A673 (cell line): ENCODE results near the gene LARGE1. TPM values are rescaled to one million over a fixed set of nuclear protein-coding genes. Genes with fewer than 3 reads are reported as not detected.

ENCODE experiments used
- BruUV-seq: library from RNA; stranded (reverse); fragments of 400-500 nt; replicated peaks from 2 replicates; lab custom pipeline; 2021; lab: Mats Ljungman, UMichigan
- CTCF ChIA-PET: fragments of 300-600 bp; sonication (Branson Sonifier 250); formaldehyde crosslinking; loops from one replicate; lab custom pipeline; 2022; ENCODE audit warnings: antibody characterized with exemption; lab: Charles Lee
- POLR2A ChIA-PET: fragments of 300-600 bp; sonication (Branson Sonifier 250); formaldehyde crosslinking; loops from one replicate; lab custom pipeline; 2022; ENCODE audit warnings: antibody characterized with exemption; ENCODE audit not compliant: low non-redundant PET; lab: Charles Lee
- DNase-seq: peaks from one replicate; pipeline ENCODE4 v3.0.0-alpha.2; 2015; ENCODE audit warnings: low spot score
- H3K27ac ChIP-seq: fragments of 200-600 bp; sonication (generic); 2 replicates; pipeline ENCODE4 v1.5.1; 2016; ENCODE audit warnings: mixed run types, low read depth, mild to moderate bottlenecking, mixed read lengths, antibody characterized with exemption, low read length; ENCODE audit not compliant: poor library complexity, severe bottlenecking
- H3K27me3 ChIP-seq: fragments of 200-600 bp; sonication (generic); replicated peaks from 2 replicates; pipeline ENCODE4 v1.6.1; 2017; ENCODE audit warnings: mixed run types, low read depth, mild to moderate bottlenecking, mixed read lengths, antibody characterized with exemption, low read length; ENCODE audit not compliant: insufficient read depth, poor library complexity
- H3K36me3 ChIP-seq: fragments of 200-600 bp; sonication (generic); 2 replicates; pipeline ENCODE4 v1.6.1; 2016; ENCODE audit warnings: mixed run types, mild to moderate bottlenecking, mixed read lengths, antibody characterized with exemption, low read length; ENCODE audit not compliant: insufficient read depth, poor library complexity, severe bottlenecking
- H3K4me1 ChIP-seq: fragments of 200-600 bp; sonication (generic); 2 replicates; pipeline ENCODE4 v1.6.1; 2017; ENCODE audit warnings: mixed run types, mild to moderate bottlenecking, mixed read lengths, antibody characterized with exemption, low read length; ENCODE audit not compliant: insufficient read depth, poor library complexity, severe bottlenecking
- H3K4me3 ChIP-seq: fragments of 200-600 bp; sonication (generic); 2 replicates; pipeline ENCODE4 v1.5.1; 2016; ENCODE audit warnings: low read depth, mixed run types, mild to moderate bottlenecking, mixed read lengths, low read length; ENCODE audit not compliant: poor library complexity, severe bottlenecking
- H3K9me3 ChIP-seq: fragments of 200-600 bp; sonication (generic); 2 replicates; pipeline ENCODE4 v1.6.1; 2016; ENCODE audit warnings: mixed run types, low read depth, mild to moderate bottlenecking, mixed read lengths, antibody characterized with exemption, low read length; ENCODE audit not compliant: poor library complexity, severe bottlenecking
- EZH2 ChIP-seq: fragments of 200-600 bp; sonication (generic); IDR thresholded peaks from 2 replicates; pipeline ENCODE4 v1.6.1; 2017; ENCODE audit warnings: borderline replicate concordance, low read depth, mild to moderate bottlenecking, mixed read lengths, antibody characterized with exemption, low read length; ENCODE audit not compliant: poor library complexity, severe bottlenecking
- intact Hi-C: fragments of 100-400 bp; cut with micrococcal nuclease; formaldehyde crosslinking; loops from one replicate; pipeline ENCODE4 v1.10.0; 2022; ENCODE audit not compliant: unreplicated experiment
- total RNA-seq: library from RNA; stranded (reverse); gene quantifications from 2 replicates; pipeline ENCODE4 v1.2.3, GENCODE V29; 2021
- TF ChIP-seq, protein P1 (sequence below): fragments of 300-800, 200-600 bp; sonication (generic); conservative IDR thresholded peaks from 2 replicates; pipeline ENCODE4 v1.5.1; 2017; ENCODE audit warnings: low read depth, mild to moderate bottlenecking, antibody characterized with exemption, low read length, moderate library complexity, mixed read lengths

LARGE1 gene
- total RNA-seq, 1 experiment from 2014 or later, result not detected

DNA sequence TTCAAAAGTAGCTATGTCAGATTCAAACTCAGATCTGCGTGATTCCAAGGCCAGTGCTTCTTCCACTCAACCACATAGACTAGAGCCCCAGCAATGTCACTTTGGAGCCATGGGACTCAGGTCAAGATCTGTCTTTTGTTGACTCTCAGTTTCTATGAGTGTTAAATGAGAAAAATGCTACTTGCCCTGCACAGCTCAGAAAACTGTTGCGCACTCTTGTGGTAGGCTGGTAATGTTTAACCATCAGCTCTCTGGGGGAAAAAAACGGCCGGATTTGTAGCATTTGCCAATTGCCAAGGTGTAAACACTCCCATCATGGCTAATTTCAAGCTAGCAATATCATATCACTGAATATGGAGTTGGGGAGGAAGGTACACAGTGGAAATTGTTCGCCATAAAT is 534.0 kb downstream of the LARGE1 start:
- ChIA-PET POLR2A (no interaction called here), CTCF (interaction anchor here (0.6 kb wide), 1 partner anchor 1207 kb away, joined by 5 read pairs; no protein-coding TSS in a partner anchor)
- Histone ChIP-seq H3K4me3 (no peak overlapping the region), H3K36me3 (no peaks in the 10 kb centered on the region), H3K9me3 (peaks cover 14% of the 10 kb centered on the region), H3K27me3 (no peaks in the 10 kb centered on the region), H3K4me1 (no peaks in the 10 kb centered on the region), H3K27ac (no peak overlapping the region)
- TF ChIP-seq, protein P1, sequence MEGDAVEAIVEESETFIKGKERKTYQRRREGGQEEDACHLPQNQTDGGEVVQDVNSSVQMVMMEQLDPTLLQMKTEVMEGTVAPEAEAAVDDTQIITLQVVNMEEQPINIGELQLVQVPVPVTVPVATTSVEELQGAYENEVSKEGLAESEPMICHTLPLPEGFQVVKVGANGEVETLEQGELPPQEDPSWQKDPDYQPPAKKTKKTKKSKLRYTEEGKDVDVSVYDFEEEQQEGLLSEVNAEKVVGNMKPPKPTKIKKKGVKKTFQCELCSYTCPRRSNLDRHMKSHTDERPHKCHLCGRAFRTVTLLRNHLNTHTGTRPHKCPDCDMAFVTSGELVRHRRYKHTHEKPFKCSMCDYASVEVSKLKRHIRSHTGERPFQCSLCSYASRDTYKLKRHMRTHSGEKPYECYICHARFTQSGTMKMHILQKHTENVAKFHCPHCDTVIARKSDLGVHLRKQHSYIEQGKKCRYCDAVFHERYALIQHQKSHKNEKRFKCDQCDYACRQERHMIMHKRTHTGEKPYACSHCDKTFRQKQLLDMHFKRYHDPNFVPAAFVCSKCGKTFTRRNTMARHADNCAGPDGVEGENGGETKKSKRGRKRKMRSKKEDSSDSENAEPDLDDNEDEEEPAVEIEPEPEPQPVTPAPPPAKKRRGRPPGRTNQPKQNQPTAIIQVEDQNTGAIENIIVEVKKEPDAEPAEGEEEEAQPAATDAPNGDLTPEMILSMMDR, result no peak
- no peak for TF ChIP-seq EZH2
- DNase-seq, result no peak
- no TSS peak for BruUV-seq
- intact Hi-C loops, result no loop called here

DNA sequence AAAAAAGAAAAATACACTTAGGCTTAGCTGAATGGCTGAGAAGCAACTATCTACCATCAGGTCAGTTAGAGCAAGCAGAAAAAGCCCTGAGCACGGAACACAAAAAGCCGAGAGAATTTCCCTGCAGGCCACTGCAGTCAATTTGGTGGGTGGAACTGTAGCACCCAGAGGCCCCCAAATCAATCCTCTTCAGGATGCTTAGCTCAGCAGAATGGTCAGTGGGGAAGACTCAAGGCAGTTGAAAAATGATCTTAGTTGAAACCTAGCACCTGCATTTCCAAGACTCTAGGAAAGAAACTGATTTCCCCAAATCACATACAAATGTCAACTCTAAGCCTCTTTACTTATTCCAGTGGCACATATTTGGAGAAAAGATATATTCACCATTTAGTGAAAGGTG is 534.7 kb downstream of the LARGE1 start:
- H3K27me3 ChIP-seq, result no peaks in the 10 kb centered on the region
- TF ChIP-seq, protein P1, result no peak
- no TSS peak for BruUV-seq
- intact Hi-C loops, result no loop called here
- no peaks in the 10 kb centered on the region for H3K4me1 ChIP-seq
- H3K36me3 ChIP-seq, result no peaks in the 10 kb centered on the region
- POLR2A ChIA-PET, result no interaction called here
- no peak overlapping the region for H3K4me3 ChIP-seq
- CTCF ChIA-PET, result no interaction called here
- no peak for DNase-seq
- peaks cover 14% of the 10 kb centered on the region for H3K9me3 ChIP-seq
- H3K27ac ChIP-seq, result no peak overlapping the region

DNA sequence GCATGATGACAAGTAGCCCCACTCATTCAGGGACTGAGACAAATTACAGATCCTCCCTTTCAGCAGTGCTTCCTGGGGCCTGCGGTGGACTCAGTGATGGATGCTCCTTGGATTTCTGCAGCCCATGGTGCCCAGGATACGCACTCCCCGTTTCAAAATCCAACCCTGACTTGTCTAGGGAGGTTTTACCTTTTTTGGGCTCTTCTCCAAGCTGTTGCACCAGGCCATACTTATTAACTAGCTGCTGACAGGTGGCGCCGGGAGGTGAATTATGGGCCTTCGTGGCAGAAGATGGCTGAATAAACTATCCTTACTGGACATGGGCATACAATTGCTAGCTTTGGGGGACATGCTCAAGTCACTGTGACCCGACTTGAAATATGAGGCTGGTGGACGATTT is 537.8 kb downstream of the LARGE1 start:
- Histone ChIP-seq H3K4me3 (no peak overlapping the region), H3K36me3 (no peaks in the 10 kb centered on the region), H3K27me3 (no peaks in the 10 kb centered on the region), H3K27ac (no peak overlapping the region), H3K9me3 (peaks cover 25% of the 10 kb centered on the region), H3K4me1 (no peaks in the 10 kb centered on the region)
- BruUV-seq, result no TSS peak
- ChIA-PET POLR2A (no interaction called here), CTCF (no interaction called here)
- intact Hi-C loops, result no loop called here
- no peak for TF ChIP-seq EZH2
- TF ChIP-seq, protein P1, result no peak
- DNase-seq, result no peak
